K562 (cell line): ENCODE data around the gene CHN1. TPM values are rescaled to one million over a fixed set of nuclear protein-coding genes. Genes with fewer than 3 reads are reported as not detected.

Source experiments
- ATAC-seq: fragments of 200-7000 bp; cut with Tn5 transposase; 3 replicates; pipeline ENCODE4 v1.9.1; 2020; ENCODE audit warnings: moderate library complexity
- BruUV-seq: library from RNA; stranded (reverse); fragments of 400-500 nt; replicated peaks from 2 replicates; lab custom pipeline; 2021; lab: Mats Ljungman, UMichigan
- CTCF ChIA-PET: fragments of 300-600 bp; formaldehyde crosslinking; extraction: SDS; loops from one replicate; lab custom pipeline; 2021; ENCODE audit warnings: low intra/inter-chr PET ratio; lab: Yijun Ruan, JAX
- POLR2A ChIA-PET: fragments of 300-600, 350-650 bp; sonication (Branson Sonifier 250); formaldehyde crosslinking; extraction: SDS; loops from one replicate; lab custom pipeline; 2021; ENCODE audit warnings: antibody characterized with exemption, inconsistent platforms; lab: Yijun Ruan, JAX
- DNase-seq, 4 experiments: peaks; one replicate each; pipeline versions ENCODE4 v3.0.0 to v3.0.0-alpha.2; 2011 to 2018; ENCODE audit warnings: low spot score in 3 of 4, mixed read lengths in 3 of 4; ENCODE audit errors: extremely low read depth in 1 of 4
- FAIRE-seq: peaks from 2 replicates; lab custom pipeline; 2011; peaks lifted over from hg19 to GRCh38; lab: Jason Lieb, UNC
- H2AFZ ChIP-seq: 2 replicates; pipeline ENCODE4 v1.6.0; 2011; ENCODE audit warnings: low read depth, low read length, control low read depth, inconsistent platforms
- H3K27ac ChIP-seq: fragments of 200-600 bp; 3 replicates; pipeline ENCODE4 v1.8.0; 2011; ENCODE audit warnings: low read depth, mild to moderate bottlenecking, control low read depth, inconsistent platforms, low read length, moderate library complexity, mixed read lengths; ENCODE audit errors: extremely low read depth
- H3K27me3 ChIP-seq, 2 experiments: fragments of 300-600 bp in 1 of 2; 2 replicates in 1 of 2; 3 replicates in 1 of 2; pipeline versions ENCODE4 v1.6.0 to v1.8.0; 2011; ENCODE audit warnings: inconsistent platforms in 2 of 2, low read length in 2 of 2, mild to moderate bottlenecking in 1 of 2, mixed read lengths in 1 of 2, moderate library complexity in 1 of 2; ENCODE audit not compliant: control insufficient read depth in 2 of 2, insufficient read depth in 2 of 2
- H3K36me3 ChIP-seq: fragments of 300-600 bp; 3 replicates; pipeline ENCODE4 v1.8.0; 2011; ENCODE audit warnings: mild to moderate bottlenecking, low read length, inconsistent platforms; ENCODE audit not compliant: control insufficient read depth, insufficient read depth
- H3K4me1 ChIP-seq, 2 experiments: fragments of 200-600 bp in 1 of 2; replicated peaks in 1 of 2; 2 replicates in 1 of 2; 3 replicates in 1 of 2; pipeline versions ENCODE4 v1.5.1 to v1.8.0; 2011; ENCODE audit warnings: inconsistent platforms in 2 of 2, low read length in 2 of 2, mild to moderate bottlenecking in 1 of 2, mixed read lengths in 1 of 2, moderate library complexity in 1 of 2; ENCODE audit not compliant: control insufficient read depth in 2 of 2, insufficient read depth in 2 of 2
- H3K4me2 ChIP-seq: 2 replicates; pipeline ENCODE4 v1.6.1; 2011; ENCODE audit warnings: low read length, control low read depth, inconsistent platforms, mixed read lengths; ENCODE audit not compliant: insufficient read depth
- H3K4me3 ChIP-seq: fragments of 200-600 bp; sonication (generic), shearing (Covaris generic); 2 replicates; pipeline ENCODE4 v1.5.1; 2016; ENCODE audit warnings: control low read depth, inconsistent platforms
- H3K79me2 ChIP-seq: fragments of 200-600 bp; 3 replicates; pipeline ENCODE4 v1.8.0; 2011; ENCODE audit warnings: low read length, inconsistent platforms; ENCODE audit not compliant: control insufficient read depth, insufficient read depth
- H3K9ac ChIP-seq, 2 experiments: 2 replicates each; pipeline versions ENCODE4 v1.6.0 to v1.6.1; 2011; ENCODE audit warnings: low read depth in 2 of 2, low read length in 2 of 2, control low read depth in 1 of 2, inconsistent platforms in 1 of 2, mild to moderate bottlenecking in 1 of 2, mixed read lengths in 1 of 2; ENCODE audit not compliant: insufficient read depth in 1 of 2
- H3K9me1 ChIP-seq: one replicate; pipeline ENCODE4 v1.6.0; 2011; ENCODE audit warnings: inconsistent platforms, mild to moderate bottlenecking, low read length, moderate library complexity; ENCODE audit not compliant: control insufficient read depth, insufficient read depth
- H3K9me3 ChIP-seq: replicated peaks from 2 replicates; pipeline ENCODE4 v1.5.1; 2011; ENCODE audit warnings: low read depth, low read length, inconsistent platforms; ENCODE audit not compliant: control insufficient read depth, insufficient read depth
- H4K20me1 ChIP-seq: replicated peaks from 2 replicates; pipeline ENCODE4 v1.6.1; 2011; ENCODE audit warnings: low read length, inconsistent platforms, mixed read lengths; ENCODE audit not compliant: control insufficient read depth, insufficient read depth
- CBX2 ChIP-seq: fragments of 200-600 bp; sonication (generic); IDR thresholded peaks from one replicate; pipeline ENCODE4 v1.6.1; 2012; ENCODE audit warnings: mild to moderate bottlenecking, low read length, inconsistent platforms; ENCODE audit not compliant: insufficient read depth, poor library complexity, severe bottlenecking
- FOSL1 ChIP-seq: fragments of 200-800 bp; sonication (Bioruptor generic); conservative IDR thresholded peaks from 2 replicates; pipeline ENCODE4 v1.6.1; 2016; ENCODE audit warnings: missing genetic modification characterization, missing compliant biosample characterization
- MYC ChIP-seq, 2 experiments: fragments of 250-450 bp in 1 of 2; sonication (Bioruptor Pico) in 1 of 2; IDR thresholded peaks; 2 replicates each; pipeline versions ENCODE4 v1.5.1 to v1.6.1; 2012 to 2021; ENCODE audit warnings: low read depth in 2 of 2, borderline replicate concordance in 1 of 2, improper control_type of control experiment in 1 of 2, low read length in 1 of 2, mild to moderate bottlenecking in 1 of 2, moderate library complexity in 1 of 2
- NCOA4 ChIP-seq: fragments of 450-650 bp; IDR thresholded peaks from 2 replicates; pipeline ENCODE4 v1.6.1; 2018; ENCODE audit warnings: mild to moderate bottlenecking; ENCODE audit not compliant: partially characterized antibody
- RBM22 ChIP-seq: fragments of 200-400 bp; formaldehyde crosslinking; IDR thresholded peaks from 2 replicates; pipeline ENCODE4 v1.6.1; 2018; ENCODE audit warnings: low read length, low read depth; ENCODE audit not compliant: poor library complexity, severe bottlenecking
- ZFPM2 ChIP-seq: fragments of 250-450 bp; sonication (Bioruptor Pico); IDR thresholded peaks from 2 replicates; pipeline ENCODE4 v1.5.1; 2022; ENCODE audit warnings: mild to moderate bottlenecking
- WGBS: fragments of 100-300 bp; shearing (Covaris generic); methylation state at CpG from one replicate; pipeline ENCODE4 v1.1.6; 2016; ENCODE audit warnings: low coverage, mixed read lengths; ENCODE audit not compliant: insufficient coverage; ENCODE audit errors: missing lambda C conversion rate; 5-methylcytosine and 5-hydroxymethylcytosine counted together
- in situ Hi-C: fragments of 300-500 bp; cut with MboI; formaldehyde crosslinking; loops from 4 replicates; pipeline ENCODE4 v1.15.0; 2018; ENCODE audit warnings: inconsistent platforms, mixed read lengths
- intact Hi-C: fragments of 100-400 bp; cut with micrococcal nuclease; formaldehyde crosslinking; loops from 2 replicates; pipeline ENCODE4 v1.14.2; 2022
- polyA plus RNA-seq, 8 experiments: library from polyadenylated mRNA; depleted of rRNA in 4 of 8; stranded (reverse) in 5 of 8; unstranded in 3 of 8; fragments of >200 nt; fragmentation: Nextera tagmentation in 2 of 8; fragmentation: Illumina TruSeq in 1 of 8; extraction: Ambion mirVana in 2 of 8; extraction: Trizol in 1 of 8; gene quantifications; 2 replicates each; pipeline versions ENCODE4 v1.2.1 to v1.2.3, GENCODE V29; 2011 to 2014; ENCODE audit warnings: inconsistent platforms in 1 of 8, missing spikeins in 1 of 8
- total RNA-seq, 7 experiments: library from RNA; depleted of rRNA in 6 of 7; stranded (reverse); fragments of >200 nt in 6 of 7; fragmentation: Illumina TruSeq in 2 of 7; extraction: Trizol in 2 of 7; gene quantifications; 2 replicates each; pipeline versions ENCODE4 v1.2.1 to v1.2.3, GENCODE V29; 2011 to 2021; ENCODE audit warnings: low replicate concordance in 1 of 7

CHN1 gene
- total and polyA plus RNA-seq, 9 of the 15 experiments (the other 6 are each of a cell fraction or from before 2014, with no cell fraction given) = 0.17 to 2.0 (median 0.87) TPM

- Histone ChIP-seq H4K20me1 (no peaks in the 10 kb centered on the region), H2AFZ (no peak overlapping the region), H3K9me3 (no peaks in the 10 kb centered on the region), H3K36me3 (no peaks in the 10 kb centered on the region), H3K27ac (no peak overlapping the region), H3K9ac (no peak overlapping the region), H3K9me1 (no peaks in the 10 kb centered on the region), H3K79me2 (no peaks in the 10 kb centered on the region), H3K4me3 (no peak overlapping the region), H3K27me3 (peaks cover 6 to 7% of the 10 kb centered on the region in 2 experiments; a peak in 2 of 5 replicates), H3K4me1 (no peaks in the 10 kb centered on the region), H3K4me2 (no peak overlapping the region)
- WGBS = 1% methylated on average over 5 of the region's 5 CpGs
- FAIRE-seq (no peak), DNase-seq (no peak), ATAC-seq (no peak)
- no peak for TF ChIP-seq RBM22
- no peak for TF ChIP-seq ZFPM2 (CRISPR knock-in tag)
- no peak for TF ChIP-seq NCOA4
- no peak for TF ChIP-seq CBX2
- no peak for TF ChIP-seq FOSL1 (tag)
- no peak for TF ChIP-seq MYC (IDR thresholded peaks at IDR 0.05; ENCODE audit: low read depth, low read length)
- TF ChIP-seq MYC (CRISPR knock-in tag; IDR thresholded peaks at IDR 0.05; ENCODE audit: borderline replicate concordance, low read depth) = no peak
- ChIA-PET POLR2A (interaction anchor here (1.2 kb wide), 1 partner anchor 11 kb away, joined by 3 read pairs; no protein-coding TSS in a partner anchor), CTCF (no interaction called here)
- in situ Hi-C loops = no loop called here
- BruUV-seq = no TSS peak
- intact Hi-C loops = no loop called here
Observed at GRCh38 chr2:175017618-175018414, 12.6 kb upstream of the CHN1 start.
